GM10266 (cell line): ENCODE measurements around the gene ASTN2.

Experiments used
- DNase-seq: peaks from one replicate; pipeline ENCODE4 v3.0.0; 2012; ENCODE audit errors: extremely low spot score
- CTCF ChIP-seq: IDR thresholded peaks from 2 replicates; pipeline ENCODE4 v1.5.1; 2012; ENCODE audit warnings: mild to moderate bottlenecking, low read depth; ENCODE audit not compliant: control insufficient read depth, insufficient read depth; ENCODE audit errors: missing control alignments

ASTN2 gene

GRCh38 chr9:116471093-116471906 is 943.6 kb downstream of the ASTN2 start:
- no peak for DNase-seq
- TF ChIP-seq CTCF: no peak

GRCh38 chr9:116468793-116469527 is 945.9 kb downstream of the ASTN2 start:
- TF ChIP-seq CTCF: no peak
- DNase-seq: no peak

- DNase-seq: no peak
- no peak for TF ChIP-seq CTCF
Measured at GRCh38 chr9:116468369-116468768, 946.5 kb downstream of the ASTN2 start.

GRCh38 chr9:116467740-116468351 is 947.0 kb downstream of the ASTN2 start:
- no peak for DNase-seq
- no peak for TF ChIP-seq CTCF

- DNase-seq: no peak
- TF ChIP-seq CTCF: no peak
Measured at GRCh38 chr9:116466271-116467235, 948.3 kb downstream of the ASTN2 start.

GRCh38 chr9:116465576-116466270 is 949.1 kb downstream of the ASTN2 start:
- no peak for TF ChIP-seq CTCF

More at GRCh38 chr9:116465576-116466270, 949.1 kb downstream of the ASTN2 start:
- DNase-seq: no peak
